GM18909 (cell line): ENCODE data around the gene ATP10A.

Experiments
- ATAC-seq: cut with Tn5 transposase; IDR thresholded peaks from one replicate; pipeline ENCODE4 v1.9.1; 2021; ENCODE audit warnings: mild to moderate bottlenecking; ENCODE audit not compliant: unreplicated experiment, poor library complexity

ATP10A gene

GRCh38 chr15:25863111-25863967 lies at the start of gene ATP10A:
Gene ATP10A, minus strand, starts transcription at chr15:25863327. Its CDS starts 231 bp downstream, at chr15:25863096.
- ATAC-seq = no peak

- no peak for ATAC-seq
These were observed 48.9 kb upstream of the ATP10A start for GRCh38 chr15:25912035-25912434.

- no peak for ATAC-seq
These were observed 47.7 kb upstream of the ATP10A start for GRCh38 chr15:25910832-25911231.

- ATAC-seq = no peak
These were observed 46.7 kb upstream of the ATP10A start for GRCh38 chr15:25909806-25910205.

- no peak for ATAC-seq
These were observed 46.2 kb upstream of the ATP10A start for GRCh38 chr15:25909325-25909724.

GRCh38 chr15:25905140-25905539 lies 42.0 kb upstream of the ATP10A start:
- no peak for ATAC-seq

- ATAC-seq = no peak
These were observed 40.0 kb upstream of the ATP10A start for GRCh38 chr15:25903024-25903581.

GRCh38 chr15:25901811-25902605 lies 38.9 kb upstream of the ATP10A start:
- ATAC-seq = no peak

- no peak for ATAC-seq
These were observed 37.8 kb upstream of the ATP10A start for GRCh38 chr15:25900901-25901300.

- ATAC-seq = no peak
These were observed 37.3 kb upstream of the ATP10A start for GRCh38 chr15:25900431-25900830.

- ATAC-seq = no peak
These were observed 36.7 kb upstream of the ATP10A start for GRCh38 chr15:25899870-25900269.

GRCh38 chr15:25897658-25898057 lies 34.5 kb upstream of the ATP10A start:
- ATAC-seq = no peak

GRCh38 chr15:25894371-25894902 lies 31.3 kb upstream of the ATP10A start:
- no peak for ATAC-seq

- ATAC-seq = no peak
These were observed 30.5 kb upstream of the ATP10A start for GRCh38 chr15:25893596-25893995.

GRCh38 chr15:25892126-25892525 lies 29.0 kb upstream of the ATP10A start:
- no peak for ATAC-seq

GRCh38 chr15:25891081-25891480 lies 28.0 kb upstream of the ATP10A start:
- no peak for ATAC-seq

GRCh38 chr15:25890529-25890928 lies 27.4 kb upstream of the ATP10A start:
- no peak for ATAC-seq

- no peak for ATAC-seq
These were observed 24.7 kb upstream of the ATP10A start for GRCh38 chr15:25887870-25888269.

- no peak for ATAC-seq
These were observed 23.5 kb upstream of the ATP10A start for GRCh38 chr15:25886498-25887140.

- ATAC-seq = no peak
These were observed 21.2 kb upstream of the ATP10A start for GRCh38 chr15:25884370-25884769.
